GM23248 (cell line): ENCODE data around the gene CFAP58.

Experiments
- EZH2 ChIP-seq: fragments of 200-600 bp; sonication (generic); IDR thresholded peaks from 2 replicates; pipeline ENCODE4 v1.6.1; 2018; ENCODE audit warnings: antibody characterized with exemption, mild to moderate bottlenecking; ENCODE audit not compliant: insufficient read depth, poor library complexity, severe bottlenecking
- EZH2phosphoT487 ChIP-seq: fragments of 200-600 bp; sonication (generic); IDR thresholded peaks from 2 replicates; pipeline ENCODE4 v1.6.1; 2018; ENCODE audit warnings: antibody characterized with exemption, moderate library complexity, mild to moderate bottlenecking, low read depth; ENCODE audit not compliant: insufficient read depth

- TF ChIP-seq EZH2 (no peak), EZH2phosphoT487 (no peak)
These were observed 38.8 kb upstream of the CFAP58 start for GRCh38 chr10:104314591-104315485.
